22Rv1 (cell line): ENCODE results near the gene MAMDC2.

ENCODE experiments used
- H3K27ac ChIP-seq: fragments of 450-650 bp; 2 replicates; pipeline ENCODE4 v1.5.1; 2017
- CTCF ChIP-seq: fragments of 450-650 bp; IDR thresholded peaks from 2 replicates; pipeline ENCODE4 v1.5.1; 2017; ENCODE audit warnings: mild to moderate bottlenecking
- ZFX ChIP-seq: fragments of 450-650 bp; IDR thresholded peaks from 2 replicates; pipeline ENCODE4 v1.6.1; 2017; ENCODE audit warnings: antibody characterized with exemption, borderline replicate concordance

MAMDC2 gene

DNA sequence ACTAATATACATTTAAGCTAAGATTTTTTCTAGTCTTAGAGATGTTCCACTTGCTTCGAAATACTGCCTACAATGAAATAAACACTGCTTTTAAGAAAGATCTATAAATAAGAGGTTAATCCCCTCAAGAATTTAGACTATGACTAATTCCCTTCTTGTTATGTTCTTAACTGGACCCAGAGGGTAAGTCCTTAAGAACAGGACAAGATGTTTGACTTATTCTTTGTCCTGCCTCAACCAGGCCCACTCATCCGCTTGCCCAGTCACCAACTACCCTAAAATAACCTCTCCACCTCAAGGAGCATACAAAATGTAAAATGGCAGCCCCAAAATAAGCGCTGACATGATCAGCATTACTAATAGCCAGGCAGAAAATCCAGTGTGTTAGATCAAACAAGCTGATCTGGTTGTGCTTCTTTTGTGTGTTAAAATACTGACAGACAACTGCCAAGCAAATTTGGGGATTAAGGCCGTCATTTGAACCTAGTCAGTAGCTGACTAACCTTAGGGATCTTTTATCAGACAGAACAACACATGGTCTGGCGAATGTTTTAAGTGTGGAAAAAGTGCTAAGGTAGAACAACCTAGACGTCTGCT is 121.5 kb downstream of the MAMDC2 start:
- no peak for TF ChIP-seq ZFX

DNA sequence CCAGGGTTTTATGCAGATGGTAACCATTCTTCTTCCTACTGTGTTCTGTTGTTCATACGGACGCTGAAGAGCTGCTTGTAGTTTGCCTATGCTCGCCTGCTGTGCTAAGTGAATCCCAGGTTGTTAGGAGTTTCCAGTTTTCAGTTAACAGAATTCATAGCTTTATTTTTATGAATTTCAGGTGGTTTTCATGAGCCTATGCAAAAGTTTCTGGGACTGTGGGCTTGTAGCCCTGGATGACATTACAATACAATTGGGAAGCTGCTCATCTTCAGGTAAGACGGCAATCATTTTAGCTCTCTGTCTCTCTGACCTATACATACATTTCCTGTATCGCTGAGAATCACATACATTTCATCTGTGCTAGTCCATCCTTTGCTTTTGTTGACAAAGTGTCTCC is 124.9 kb downstream of the MAMDC2 start:
- no peak for TF ChIP-seq ZFX
- TF ChIP-seq CTCF = no peak
- no peak overlapping the region for H3K27ac ChIP-seq

More for the DNA sequence above, 121.5 kb downstream of the MAMDC2 start:
- no peak overlapping the region for H3K27ac ChIP-seq

GRCh38 chr9:70169222-70169621 is 125.6 kb downstream of the MAMDC2 start:
- no peak overlapping the region for H3K27ac ChIP-seq
- no peak for TF ChIP-seq CTCF
- no peak for TF ChIP-seq ZFX

DNA sequence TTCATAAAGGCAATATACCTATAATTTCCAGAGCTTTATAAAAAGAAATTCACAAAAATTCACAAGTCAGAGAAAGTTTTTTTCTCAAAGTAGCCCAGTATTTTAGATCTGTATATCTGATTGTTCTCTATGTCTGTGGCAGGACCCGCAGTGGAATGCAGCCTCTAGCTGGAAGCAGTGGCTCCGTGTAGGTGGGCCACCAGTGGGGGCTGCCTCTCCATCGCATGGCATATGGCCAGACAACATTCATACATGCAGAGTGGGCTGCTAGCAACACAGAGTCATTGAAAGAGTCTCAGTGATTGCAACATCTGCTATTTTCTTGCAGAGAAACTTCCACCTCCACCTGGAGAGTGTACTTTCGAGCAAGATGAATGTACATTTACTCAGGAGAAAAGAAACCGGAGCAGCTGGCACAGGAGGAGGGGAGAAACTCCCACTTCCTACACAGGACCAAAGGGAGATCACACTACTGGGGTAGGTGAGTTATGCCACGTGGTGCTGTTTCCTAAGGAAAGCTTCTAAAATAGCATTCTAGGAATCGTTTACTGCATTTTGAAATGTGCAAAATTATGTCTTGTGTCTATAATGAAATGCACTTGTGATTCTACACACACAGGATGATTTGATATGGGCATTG is 126.6 kb downstream of the MAMDC2 start:
- TF ChIP-seq ZFX = no peak
- TF ChIP-seq CTCF = no peak
- no peak overlapping the region for H3K27ac ChIP-seq

DNA sequence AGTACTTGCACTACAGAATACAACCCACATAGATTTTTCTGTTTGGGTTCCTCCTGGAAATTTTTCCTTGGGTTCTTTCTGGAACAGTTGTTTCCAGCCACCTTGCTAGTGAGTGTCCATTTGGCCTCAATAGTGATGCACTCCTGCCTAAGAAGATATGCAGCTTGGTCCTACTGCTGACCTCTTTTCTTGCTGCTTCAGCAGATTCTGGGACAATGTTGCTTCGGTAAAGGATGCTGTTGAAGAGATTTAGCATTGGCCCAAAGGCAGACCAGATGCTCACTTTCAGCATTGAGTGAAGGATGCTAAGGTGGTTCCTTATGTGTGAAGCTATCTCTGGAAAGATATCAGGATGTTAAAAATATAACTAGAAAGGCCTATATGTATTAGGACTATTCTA is 128.9 kb downstream of the MAMDC2 start:
- TF ChIP-seq ZFX (no peak), CTCF (no peak)
- no peak overlapping the region for H3K27ac ChIP-seq

GRCh38 chr9:70177121-70177520 is 133.5 kb downstream of the MAMDC2 start:
- H3K27ac ChIP-seq = no peak overlapping the region
- TF ChIP-seq CTCF = no peak
- no peak for TF ChIP-seq ZFX

GRCh38 chr9:70192707-70193106 is 149.1 kb downstream of the MAMDC2 start:
- H3K27ac ChIP-seq = no peak overlapping the region
- no peak for TF ChIP-seq CTCF
- TF ChIP-seq ZFX = no peak

GRCh38 chr9:70195456-70195855 is 151.8 kb downstream of the MAMDC2 start:
- H3K27ac ChIP-seq = no peak overlapping the region
- TF ChIP-seq ZFX (no peak), CTCF (no peak)
